Measurements from ENCODE around the gene SMIM11.

SMIM11 gene

DNA sequence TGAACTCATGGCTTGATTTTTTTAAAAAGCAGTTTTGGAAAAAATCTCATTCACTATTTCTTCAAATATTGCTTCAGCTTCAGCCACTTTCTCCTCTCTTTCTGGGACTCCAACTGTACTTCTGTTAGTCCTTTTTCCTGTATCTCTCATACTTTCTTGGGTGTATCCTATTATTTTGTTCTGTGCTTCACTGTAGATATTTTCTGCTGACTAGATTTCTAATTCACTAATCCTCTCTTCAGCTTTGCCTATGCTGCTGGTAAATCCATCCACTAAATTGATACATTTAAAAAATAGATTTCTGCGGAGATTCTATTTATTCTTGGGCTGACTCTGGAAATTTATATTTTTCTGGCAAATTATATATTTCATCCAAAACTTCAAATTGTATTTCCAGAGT, 16.4 kb upstream of the SMIM11 start:
- H3K14ac ChIP-seq (ENCODE audit: low read length in 2 of 2) = no peak overlapping the region
- no peak for DNase-seq
- no peak overlapping the region for H3K4ac ChIP-seq (ENCODE audit: low read depth in 1 of 2, low read length in 2 of 2)
- no peak overlapping the region for H3K4me2 ChIP-seq (ENCODE audit: low read length, poor library complexity, severe bottlenecking)
- H3K27ac ChIP-seq (ENCODE audit: low read length, poor library complexity, severe bottlenecking) = no peak overlapping the region
- H3K27me3 ChIP-seq (ENCODE audit: control insufficient read depth in 1 of 2, insufficient read depth in 1 of 2, low read length in 2 of 2) = peaks cover 0 to 5% of the 10 kb centered on the region in 2 experiments
- H2BK5ac ChIP-seq (ENCODE audit: low read depth, low read length, poor library complexity, severe bottlenecking) = no peak overlapping the region
- H3K4me1 ChIP-seq (ENCODE audit: control insufficient read depth, insufficient read depth, low read depth, low read length) = no peaks in the 10 kb centered on the region
- H4K8ac ChIP-seq (ENCODE audit: low read length) = no peak overlapping the region
- H2BK120ac ChIP-seq (ENCODE audit: low read depth, low read length) = no peak overlapping the region
- H2BK15ac ChIP-seq (ENCODE audit: low read depth, poor library complexity, severe bottlenecking) = no peak overlapping the region
- no peaks in the 10 kb centered on the region for H3K36me3 ChIP-seq (ENCODE audit: control insufficient read depth in 1 of 2, insufficient read depth in 2 of 2, low read depth in 1 of 2, low read length in 2 of 2)
- H2AFZ ChIP-seq (ENCODE audit: low read depth, low read length) = no peak overlapping the region
- H3K9ac ChIP-seq (ENCODE audit: low read length) = no peak overlapping the region
- H3K23ac ChIP-seq (ENCODE audit: low read length in 2 of 2) = no peak overlapping the region
- H3K18ac ChIP-seq (ENCODE audit: low read depth in 1 of 2, low read length in 2 of 2) = no peak overlapping the region
- H3K79me1 ChIP-seq (replicated peaks; ENCODE audit: low read length, poor library complexity, severe bottlenecking) = no peaks in the 10 kb centered on the region
- no peak overlapping the region for H2AK5ac ChIP-seq (ENCODE audit: low read length, severe bottlenecking)
- H3K9me3 ChIP-seq (ENCODE audit: control insufficient read depth, low read length) = no peaks in the 10 kb centered on the region
- no peak overlapping the region for H2BK12ac ChIP-seq (ENCODE audit: low read length in 2 of 2)
- H4K91ac ChIP-seq (ENCODE audit: low read length) = no peak overlapping the region
- H3K4me3 ChIP-seq (ENCODE audit: insufficient read depth in 1 of 2, low read depth in 1 of 2, low read length in 2 of 2) = no peak overlapping the region
- no CpG with 5 or more reads among the region's 1 CpG for whole genome bisulfite sequencing

GRCh38 chr21:34360488-34361241, 14.6 kb upstream of the SMIM11 start:
- WGBS = 100% methylated on average over 7 of the region's 12 CpGs

GRCh38 chr21:34362136-34362444, 13.2 kb upstream of the SMIM11 start:
- H2AK5ac ChIP-seq (ENCODE audit: low read length, severe bottlenecking) = no peak overlapping the region
- H4K8ac ChIP-seq (ENCODE audit: low read length) = no peak overlapping the region
- no peak overlapping the region for H2BK12ac ChIP-seq (ENCODE audit: low read length in 2 of 2)
- no peak overlapping the region for H3K27ac ChIP-seq (ENCODE audit: low read length, poor library complexity, severe bottlenecking)
- H3K9me3 ChIP-seq (ENCODE audit: control insufficient read depth, low read length) = no peaks in the 10 kb centered on the region
- H3K9ac ChIP-seq (ENCODE audit: low read length) = no peak overlapping the region
- no peak overlapping the region for H3K4ac ChIP-seq (ENCODE audit: low read depth in 1 of 2, low read length in 2 of 2)
- no peaks in the 10 kb centered on the region for H3K27me3 ChIP-seq (ENCODE audit: control insufficient read depth in 1 of 2, insufficient read depth in 1 of 2, low read length in 2 of 2)
- no peaks in the 10 kb centered on the region for H3K79me1 ChIP-seq (replicated peaks; ENCODE audit: low read length, poor library complexity, severe bottlenecking)
- no peak overlapping the region for H4K91ac ChIP-seq (ENCODE audit: low read length)
- no peak overlapping the region for H3K23ac ChIP-seq (ENCODE audit: low read length in 2 of 2)
- no peak overlapping the region for H2BK5ac ChIP-seq (ENCODE audit: low read depth, low read length, poor library complexity, severe bottlenecking)
- no peak overlapping the region for H2BK15ac ChIP-seq (ENCODE audit: low read depth, poor library complexity, severe bottlenecking)
- no peaks in the 10 kb centered on the region for H3K36me3 ChIP-seq (ENCODE audit: control insufficient read depth in 1 of 2, insufficient read depth in 2 of 2, low read depth in 1 of 2, low read length in 2 of 2)
- no peak overlapping the region for H2AFZ ChIP-seq (ENCODE audit: low read depth, low read length)
- no peak overlapping the region for H3K4me3 ChIP-seq (ENCODE audit: insufficient read depth in 1 of 2, low read depth in 1 of 2, low read length in 2 of 2)
- no peak overlapping the region for H3K4me2 ChIP-seq (ENCODE audit: low read length, poor library complexity, severe bottlenecking)
- no peak overlapping the region for H3K18ac ChIP-seq (ENCODE audit: low read depth in 1 of 2, low read length in 2 of 2)
- WGBS = 37% methylated on average over 3 of the region's 3 CpGs
- no peaks in the 10 kb centered on the region for H3K4me1 ChIP-seq (ENCODE audit: control insufficient read depth, insufficient read depth, low read depth, low read length)
- no peak overlapping the region for H2BK120ac ChIP-seq (ENCODE audit: low read depth, low read length)
- DNase-seq = no peak
- no peak overlapping the region for H3K14ac ChIP-seq (ENCODE audit: low read length in 2 of 2)

More at GRCh38 chr21:34360488-34361241, 14.6 kb upstream of the SMIM11 start:
- H3K9me3 ChIP-seq (ENCODE audit: control insufficient read depth, low read length) = no peaks in the 10 kb centered on the region
- H3K4ac ChIP-seq (ENCODE audit: low read depth in 1 of 2, low read length in 2 of 2) = no peak overlapping the region
- H3K14ac ChIP-seq (ENCODE audit: low read length in 2 of 2) = no peak overlapping the region
- no peak overlapping the region for H3K4me2 ChIP-seq (ENCODE audit: low read length, poor library complexity, severe bottlenecking)
- H2BK15ac ChIP-seq (ENCODE audit: low read depth, poor library complexity, severe bottlenecking) = no peak overlapping the region
- no peak overlapping the region for H2AK5ac ChIP-seq (ENCODE audit: low read length, severe bottlenecking)
- no peak overlapping the region for H3K27ac ChIP-seq (ENCODE audit: low read length, poor library complexity, severe bottlenecking)
- DNase-seq = no peak
- H2AFZ ChIP-seq (ENCODE audit: low read depth, low read length) = no peak overlapping the region
- no peak overlapping the region for H4K8ac ChIP-seq (ENCODE audit: low read length)
- no peak overlapping the region for H3K23ac ChIP-seq (ENCODE audit: low read length in 2 of 2)
- no peak overlapping the region for H2BK5ac ChIP-seq (ENCODE audit: low read depth, low read length, poor library complexity, severe bottlenecking)
- H3K27me3 ChIP-seq (ENCODE audit: control insufficient read depth in 1 of 2, insufficient read depth in 1 of 2, low read length in 2 of 2) = no peaks in the 10 kb centered on the region
- no peak overlapping the region for H3K4me3 ChIP-seq (ENCODE audit: insufficient read depth in 1 of 2, low read depth in 1 of 2, low read length in 2 of 2)
- H3K36me3 ChIP-seq (ENCODE audit: control insufficient read depth in 1 of 2, insufficient read depth in 2 of 2, low read depth in 1 of 2, low read length in 2 of 2) = no peaks in the 10 kb centered on the region
- H3K4me1 ChIP-seq (ENCODE audit: control insufficient read depth, insufficient read depth, low read depth, low read length) = no peaks in the 10 kb centered on the region
- no peak overlapping the region for H2BK12ac ChIP-seq (ENCODE audit: low read length in 2 of 2)
- H2BK120ac ChIP-seq (ENCODE audit: low read depth, low read length) = no peak overlapping the region
- H3K79me1 ChIP-seq (replicated peaks; ENCODE audit: low read length, poor library complexity, severe bottlenecking) = no peaks in the 10 kb centered on the region
- no peak overlapping the region for H3K18ac ChIP-seq (ENCODE audit: low read depth in 1 of 2, low read length in 2 of 2)
- no peak overlapping the region for H3K9ac ChIP-seq (ENCODE audit: low read length)
- no peak overlapping the region for H4K91ac ChIP-seq (ENCODE audit: low read length)

DNA sequence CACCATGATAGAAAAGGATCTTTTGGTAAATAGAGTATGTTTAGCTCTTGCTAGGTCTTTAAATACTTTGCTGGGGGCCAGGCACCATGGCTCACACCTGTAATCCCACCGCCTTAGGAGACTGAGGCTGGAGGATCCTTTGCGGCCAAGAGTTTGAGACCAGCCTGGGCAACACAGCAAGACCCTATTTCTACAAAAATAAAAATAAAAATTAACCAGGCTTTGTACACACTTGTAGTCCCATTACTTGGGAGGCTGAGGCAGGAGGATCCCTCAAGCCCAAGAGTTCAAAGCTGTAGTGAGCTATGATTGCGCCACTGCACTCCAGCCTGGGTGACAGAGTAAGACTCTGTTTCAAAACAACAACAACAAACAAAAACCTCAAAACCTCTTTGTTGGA, 12.6 kb upstream of the SMIM11 start:
- Histone ChIP-seq H4K91ac (ENCODE audit: low read length) (no peak overlapping the region), H3K4me2 (ENCODE audit: low read length, poor library complexity, severe bottlenecking) (no peak overlapping the region), H3K27ac (ENCODE audit: low read length, poor library complexity, severe bottlenecking) (no peak overlapping the region), H3K23ac (ENCODE audit: low read length in 2 of 2) (no peak overlapping the region), H2BK120ac (ENCODE audit: low read depth, low read length) (no peak overlapping the region), H3K9me3 (ENCODE audit: control insufficient read depth, low read length) (no peaks in the 10 kb centered on the region), H2AK5ac (ENCODE audit: low read length, severe bottlenecking) (no peak overlapping the region), H2BK15ac (ENCODE audit: low read depth, poor library complexity, severe bottlenecking) (no peak overlapping the region), H3K9ac (ENCODE audit: low read length) (no peak overlapping the region), H2BK5ac (ENCODE audit: low read depth, low read length, poor library complexity, severe bottlenecking) (no peak overlapping the region), H3K36me3 (ENCODE audit: control insufficient read depth in 1 of 2, insufficient read depth in 2 of 2, low read depth in 1 of 2, low read length in 2 of 2) (no peaks in the 10 kb centered on the region), H3K4me1 (ENCODE audit: control insufficient read depth, insufficient read depth, low read depth, low read length) (no peaks in the 10 kb centered on the region), H3K4me3 (ENCODE audit: insufficient read depth in 1 of 2, low read depth in 1 of 2, low read length in 2 of 2) (no peak overlapping the region), H3K4ac (ENCODE audit: low read depth in 1 of 2, low read length in 2 of 2) (no peak overlapping the region), H2AFZ (ENCODE audit: low read depth, low read length) (no peak overlapping the region), H3K18ac (ENCODE audit: low read depth in 1 of 2, low read length in 2 of 2) (no peak overlapping the region), H3K14ac (ENCODE audit: low read length in 2 of 2) (no peak overlapping the region), H3K27me3 (ENCODE audit: control insufficient read depth in 1 of 2, insufficient read depth in 1 of 2, low read length in 2 of 2) (no peaks in the 10 kb centered on the region), H2BK12ac (ENCODE audit: low read length in 2 of 2) (no peak overlapping the region), H3K79me1 (replicated peaks; ENCODE audit: low read length, poor library complexity, severe bottlenecking) (no peaks in the 10 kb centered on the region), H4K8ac (ENCODE audit: low read length) (no peak overlapping the region)
- DNase-seq = no peak
- WGBS = 100% methylated on average over 3 of the region's 3 CpGs
